Left ventricle myocardium inferior (tissue), 1 donor: Measurements from ENCODE around the gene AACS. TPM values are rescaled to one million over a fixed set of nuclear protein-coding genes. Genes with fewer than 3 reads are reported as not detected.
"Not testable (repeated sequence)": the region's sequence is repeated elsewhere in the genome, so short reads cannot be mapped to it uniquely, and the experiment has no call there.

Experiments
- DNase-seq: peaks from one replicate; pipeline ENCODE4 v3.0.0-alpha.2; 2020
- H3K27ac ChIP-seq: fragments of 200-600 bp; replicated peaks from 2 replicates; pipeline ENCODE4 v1.8.0; 2021
- H3K27me3 ChIP-seq: fragments of 200-600 bp; 2 replicates; pipeline ENCODE4 v1.8.0; 2021; ENCODE audit warnings: low read depth
- H3K36me3 ChIP-seq: fragments of 200-600 bp; 2 replicates; pipeline ENCODE4 v1.8.0; 2021
- H3K4me1 ChIP-seq: fragments of 200-600 bp; 2 replicates; pipeline ENCODE4 v1.8.0; 2021
- H3K4me3 ChIP-seq: fragments of 200-600 bp; 2 replicates; pipeline ENCODE4 v1.8.0; 2021; ENCODE audit warnings: mild to moderate bottlenecking, moderate library complexity
- H3K9me3 ChIP-seq: fragments of 200-600 bp; replicated peaks from 2 replicates; pipeline ENCODE4 v1.8.0; 2021
- intact Hi-C: fragments of 100-400 bp; cut with micrococcal nuclease; formaldehyde crosslinking; loops from one replicate; pipeline ENCODE4 v1.11.0; 2022
- total RNA-seq: library from RNA; stranded (reverse); fragmentation: NEBNext Ultra II Directional; extraction: Animal tissue kit (Norgen Biotek cat#: 25700); gene quantifications from one replicate; pipeline ENCODE4 v1.2.1, GENCODE V29; 2021
- TF ChIP-seq, protein P1 (sequence below): fragments of 200-600 bp; IDR thresholded peaks from 2 replicates; pipeline ENCODE4 v1.8.0; 2021; ENCODE audit warnings: antibody characterized with exemption, mild to moderate bottlenecking, borderline replicate concordance
- donor health status: DM: no; HTN: yes; CAD: no; lungs with severe emphysema.

Gene AACS
- total RNA-seq, 1 donor from 2014 or later, result 11.5 TPM

- TF ChIP-seq, protein P1, sequence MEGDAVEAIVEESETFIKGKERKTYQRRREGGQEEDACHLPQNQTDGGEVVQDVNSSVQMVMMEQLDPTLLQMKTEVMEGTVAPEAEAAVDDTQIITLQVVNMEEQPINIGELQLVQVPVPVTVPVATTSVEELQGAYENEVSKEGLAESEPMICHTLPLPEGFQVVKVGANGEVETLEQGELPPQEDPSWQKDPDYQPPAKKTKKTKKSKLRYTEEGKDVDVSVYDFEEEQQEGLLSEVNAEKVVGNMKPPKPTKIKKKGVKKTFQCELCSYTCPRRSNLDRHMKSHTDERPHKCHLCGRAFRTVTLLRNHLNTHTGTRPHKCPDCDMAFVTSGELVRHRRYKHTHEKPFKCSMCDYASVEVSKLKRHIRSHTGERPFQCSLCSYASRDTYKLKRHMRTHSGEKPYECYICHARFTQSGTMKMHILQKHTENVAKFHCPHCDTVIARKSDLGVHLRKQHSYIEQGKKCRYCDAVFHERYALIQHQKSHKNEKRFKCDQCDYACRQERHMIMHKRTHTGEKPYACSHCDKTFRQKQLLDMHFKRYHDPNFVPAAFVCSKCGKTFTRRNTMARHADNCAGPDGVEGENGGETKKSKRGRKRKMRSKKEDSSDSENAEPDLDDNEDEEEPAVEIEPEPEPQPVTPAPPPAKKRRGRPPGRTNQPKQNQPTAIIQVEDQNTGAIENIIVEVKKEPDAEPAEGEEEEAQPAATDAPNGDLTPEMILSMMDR, result no peak
- no peaks in the 10 kb centered on the region for H3K4me1 ChIP-seq
- no peaks in the 10 kb centered on the region for H3K27me3 ChIP-seq
- no peaks in the 10 kb centered on the region for H3K9me3 ChIP-seq
- H3K4me3 ChIP-seq, result no peak overlapping the region
- no peak overlapping the region for H3K27ac ChIP-seq
- intact Hi-C loops, result no loop called here
- DNase-seq, result no peak
- H3K36me3 ChIP-seq, result peaks cover 18% of the 10 kb centered on the region
Measured at GRCh38 chr12:125135906-125136305, 70.7 kb downstream of the AACS start.

DNA sequence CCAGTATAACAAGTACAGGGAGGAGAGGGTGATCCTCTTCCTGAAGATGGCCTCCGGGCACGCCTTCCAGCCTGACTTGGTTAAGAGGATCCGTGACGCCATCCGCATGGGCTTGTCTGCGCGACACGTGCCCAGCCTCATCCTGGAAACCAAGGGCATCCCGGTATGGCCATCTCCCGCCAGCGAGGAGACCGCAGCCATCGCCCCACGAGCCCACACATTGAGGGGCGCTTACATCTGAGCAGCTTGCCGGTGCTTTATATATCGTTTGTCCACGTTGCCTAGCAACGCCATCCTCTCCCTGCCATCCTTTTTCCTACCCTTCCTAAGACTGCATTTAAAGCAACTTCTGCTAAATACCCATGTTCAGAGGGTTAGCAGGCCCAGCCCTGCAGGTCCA is 71.5 kb downstream of the AACS start:
- Histone ChIP-seq H3K36me3 (peaks cover 18% of the 10 kb centered on the region), H3K4me1 (no peaks in the 10 kb centered on the region), H3K27ac (no peak overlapping the region), H3K9me3 (no peaks in the 10 kb centered on the region), H3K4me3 (no peak overlapping the region), H3K27me3 (no peaks in the 10 kb centered on the region)
- TF ChIP-seq, protein P1, result no peak
- intact Hi-C loops, result no loop called here
- DNase-seq, result no peak

- H3K36me3 ChIP-seq, result peaks cover 18% of the 10 kb centered on the region
- TF ChIP-seq, protein P1, result no peak
- H3K4me3 ChIP-seq, result no peak overlapping the region
- no peak overlapping the region for H3K27ac ChIP-seq
- H3K4me1 ChIP-seq, result no peaks in the 10 kb centered on the region
- no peak for DNase-seq
- intact Hi-C loops, result no loop called here
- H3K27me3 ChIP-seq, result no peaks in the 10 kb centered on the region
- H3K9me3 ChIP-seq, result no peaks in the 10 kb centered on the region
Measured at GRCh38 chr12:125137766-125138344, 72.6 kb downstream of the AACS start.

DNA sequence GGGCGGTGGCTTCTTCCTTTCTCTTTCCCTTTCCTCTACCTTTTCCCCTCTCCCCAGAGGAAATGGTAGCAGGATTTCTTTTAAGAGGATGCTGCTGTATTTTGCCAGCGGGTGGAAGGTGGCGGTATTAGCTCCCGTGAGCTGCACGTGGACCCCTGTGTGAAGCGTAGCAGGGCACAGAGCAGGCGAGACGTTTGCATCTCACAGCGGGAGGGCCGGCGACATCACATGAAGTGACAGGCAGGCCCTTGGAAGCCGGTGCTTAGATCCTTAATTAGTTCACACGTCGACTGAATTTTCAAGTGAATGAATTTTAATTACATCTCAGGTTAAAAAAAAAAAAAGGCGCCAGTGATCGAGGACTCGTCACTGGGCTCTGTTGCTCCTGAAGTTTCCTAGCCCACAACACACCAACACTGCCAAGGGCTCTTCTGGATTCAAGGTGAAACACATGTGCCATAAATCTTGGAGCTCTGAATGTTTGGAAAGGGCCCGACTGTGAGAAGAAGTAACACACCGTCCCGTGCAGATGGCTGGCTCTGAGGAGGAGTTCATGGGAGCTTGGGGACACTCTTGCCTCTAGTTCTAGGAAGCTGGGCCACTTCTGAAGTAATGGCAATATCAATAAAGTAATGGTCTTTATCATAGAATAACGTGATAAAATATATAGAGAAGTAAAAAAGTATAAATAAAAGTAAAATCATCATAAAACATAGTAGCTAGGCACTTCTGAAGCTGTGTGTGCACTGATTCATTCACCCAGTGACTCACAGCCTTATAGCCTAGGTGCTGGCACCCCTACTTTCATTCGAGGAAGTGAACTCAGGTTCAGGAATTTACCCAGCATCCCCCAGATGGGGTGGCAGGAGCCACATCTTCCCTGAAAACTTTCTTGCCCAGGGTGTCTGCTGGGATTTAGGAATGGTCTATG is 75.3 kb downstream of the AACS start:
- H3K27me3 ChIP-seq, result no peaks in the 10 kb centered on the region
- DNase-seq, result no peak
- intact Hi-C loops, result no loop called here

GRCh38 chr12:125141210-125141573 is 76.0 kb downstream of the AACS start:
- Histone ChIP-seq H3K36me3 (peaks cover 18% of the 10 kb centered on the region), H3K4me1 (peaks cover 14% of the 10 kb centered on the region)
- H3K4me3 ChIP-seq, H3K27me3 ChIP-seq, H3K27ac ChIP-seq, intact Hi-C loops, DNase-seq, H3K9me3 ChIP-seq: not testable (repeated sequence)

More for the DNA sequence above, 75.3 kb downstream of the AACS start:
- TF ChIP-seq, protein P1, result no peak
- Histone ChIP-seq H3K27ac (no peak overlapping the region), H3K9me3 (no peaks in the 10 kb centered on the region), H3K4me3 (no peak overlapping the region), H3K36me3 (peaks cover 18% of the 10 kb centered on the region), H3K4me1 (peaks cover 14% of the 10 kb centered on the region)

GRCh38 chr12:125142601-125143000 is 77.4 kb downstream of the AACS start:
- TF ChIP-seq, protein P1, result no peak
- intact Hi-C loops, result no loop called here

More at GRCh38 chr12:125142601-125143000, 77.4 kb downstream of the AACS start:
- H3K9me3 ChIP-seq, result no peaks in the 10 kb centered on the region
- H3K27me3 ChIP-seq, result no peaks in the 10 kb centered on the region
- H3K36me3 ChIP-seq, result peaks cover 5% of the 10 kb centered on the region
- peaks cover 14% of the 10 kb centered on the region for H3K4me1 ChIP-seq
- no peak for DNase-seq
- H3K4me3 ChIP-seq, result no peak overlapping the region
- peak overlapping the region; percentile 70 for H3K27ac ChIP-seq
